Osteoblast (primary cell): ENCODE measurements around the gene RFTN1. TPM values are rescaled to one million over a fixed set of nuclear protein-coding genes. Genes with fewer than 3 reads are reported as not detected.
A peak's percentile ranks its signal among the peaks of the same experiment; 100 is the strongest.

Experiments
- DNase-seq: peaks from one replicate; pipeline ENCODE4 v3.0.0; 2011; ENCODE audit warnings: low spot score, mixed read lengths; ENCODE audit not compliant: insufficient read length; ENCODE audit errors: missing footprints
- H2AFZ ChIP-seq: 2 replicates; pipeline ENCODE4 v1.6.0; 2011; ENCODE audit warnings: mild to moderate bottlenecking, low read length
- H3K27ac ChIP-seq: 2 replicates; pipeline ENCODE4 v1.5.1; 2011; ENCODE audit warnings: mild to moderate bottlenecking, low read depth, low read length, moderate library complexity
- H3K27me3 ChIP-seq: 2 replicates; pipeline ENCODE4 v1.6.0; 2012; ENCODE audit warnings: mild to moderate bottlenecking, control low read depth, inconsistent platforms, low read length, moderate library complexity; ENCODE audit not compliant: insufficient read depth
- H3K36me3 ChIP-seq: 2 replicates; pipeline ENCODE4 v1.5.1; 2011; ENCODE audit warnings: mild to moderate bottlenecking, low read length, control low read depth, moderate library complexity; ENCODE audit not compliant: insufficient read depth
- H3K4me1 ChIP-seq: 2 replicates; pipeline ENCODE4 v1.5.1; 2011; ENCODE audit warnings: mild to moderate bottlenecking, low read length, control low read depth, moderate library complexity; ENCODE audit not compliant: insufficient read depth
- H3K4me2 ChIP-seq: 2 replicates; pipeline ENCODE4 v1.6.0; 2011; ENCODE audit warnings: mild to moderate bottlenecking, low read length; ENCODE audit not compliant: insufficient read depth
- H3K4me3 ChIP-seq: fragments of 200-600 bp; sonication (generic); 3 replicates; pipeline ENCODE4 v1.5.1; 2012; ENCODE audit warnings: mild to moderate bottlenecking, low read length, inconsistent platforms; ENCODE audit not compliant: insufficient read depth
- H3K79me2 ChIP-seq: 2 replicates; pipeline ENCODE4 v1.6.0; 2012; ENCODE audit warnings: mild to moderate bottlenecking, low read length, control low read depth, inconsistent platforms; ENCODE audit not compliant: insufficient read depth
- H3K9me3 ChIP-seq: 2 replicates; pipeline ENCODE4 v1.5.1; 2011; ENCODE audit warnings: low read depth, low read length, control low read depth
- H4K20me1 ChIP-seq: 2 replicates; pipeline ENCODE4 v1.6.0; 2012; ENCODE audit warnings: mild to moderate bottlenecking, low read length, control low read depth; ENCODE audit not compliant: insufficient read depth
- total RNA-seq: library from RNA; depleted of rRNA; stranded (reverse); fragments of >200 nt; gene quantifications from 2 replicates; pipeline ENCODE4 v1.2.3, GENCODE V29; 2012
- TF ChIP-seq, protein P1 (sequence below): IDR thresholded peaks from 2 replicates; pipeline ENCODE4 v1.5.1; 2011; ENCODE audit warnings: mild to moderate bottlenecking, low read depth, low read length, moderate library complexity; ENCODE audit errors: extremely low read depth

The RFTN1 gene
- total RNA-seq, 1 donor: 99.2 TPM

DNA sequence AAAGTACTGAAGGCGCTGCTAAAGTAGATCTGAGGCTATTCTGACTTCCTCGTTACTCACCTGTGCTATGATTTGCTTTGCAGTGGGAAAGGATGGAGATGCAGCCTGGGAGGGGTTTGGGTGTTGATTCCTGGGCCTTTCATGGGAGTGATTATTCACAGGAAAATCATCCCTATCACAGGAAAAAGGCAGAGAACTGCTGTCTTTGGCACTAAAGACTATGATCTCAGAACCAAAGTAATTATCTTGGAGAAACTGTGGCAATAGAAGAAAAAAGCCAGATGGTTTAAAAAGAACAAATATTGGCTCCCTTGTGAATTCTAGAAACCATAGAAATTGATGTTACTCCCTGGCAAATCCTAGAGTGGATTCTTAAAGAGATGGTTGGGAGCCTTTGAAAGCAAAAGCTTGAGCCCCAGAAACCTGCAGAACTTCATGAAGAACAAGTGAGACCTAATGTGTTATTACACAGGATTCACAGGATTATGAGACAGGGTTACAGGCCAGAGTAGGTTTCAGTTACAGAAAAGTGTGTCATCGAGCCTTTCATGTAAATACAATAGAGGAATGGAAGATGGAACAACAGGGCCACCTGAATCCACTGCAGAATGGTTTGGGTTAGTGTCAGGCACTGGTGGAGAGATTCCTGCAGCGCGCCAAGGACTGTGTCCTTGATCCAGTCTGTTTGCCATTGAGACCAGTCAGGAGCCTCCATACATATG lies 162.7 kb downstream of the RFTN1 start:
- Histone ChIP-seq H3K4me1 (peaks cover 28% of the 10 kb centered on the region), H3K9me3 (no peaks in the 10 kb centered on the region), H4K20me1 (no peaks in the 10 kb centered on the region), H3K27me3 (no peaks in the 10 kb centered on the region), H2AFZ (no peak overlapping the region), H3K27ac (peak overlapping the region; percentile 78), H3K79me2 (no peaks in the 10 kb centered on the region), H3K4me2 (peak overlapping the region; percentile 51), H3K4me3 (no peak overlapping the region), H3K36me3 (peaks cover 7% of the 10 kb centered on the region)
- DNase-seq: no peak
- TF ChIP-seq, protein P1, sequence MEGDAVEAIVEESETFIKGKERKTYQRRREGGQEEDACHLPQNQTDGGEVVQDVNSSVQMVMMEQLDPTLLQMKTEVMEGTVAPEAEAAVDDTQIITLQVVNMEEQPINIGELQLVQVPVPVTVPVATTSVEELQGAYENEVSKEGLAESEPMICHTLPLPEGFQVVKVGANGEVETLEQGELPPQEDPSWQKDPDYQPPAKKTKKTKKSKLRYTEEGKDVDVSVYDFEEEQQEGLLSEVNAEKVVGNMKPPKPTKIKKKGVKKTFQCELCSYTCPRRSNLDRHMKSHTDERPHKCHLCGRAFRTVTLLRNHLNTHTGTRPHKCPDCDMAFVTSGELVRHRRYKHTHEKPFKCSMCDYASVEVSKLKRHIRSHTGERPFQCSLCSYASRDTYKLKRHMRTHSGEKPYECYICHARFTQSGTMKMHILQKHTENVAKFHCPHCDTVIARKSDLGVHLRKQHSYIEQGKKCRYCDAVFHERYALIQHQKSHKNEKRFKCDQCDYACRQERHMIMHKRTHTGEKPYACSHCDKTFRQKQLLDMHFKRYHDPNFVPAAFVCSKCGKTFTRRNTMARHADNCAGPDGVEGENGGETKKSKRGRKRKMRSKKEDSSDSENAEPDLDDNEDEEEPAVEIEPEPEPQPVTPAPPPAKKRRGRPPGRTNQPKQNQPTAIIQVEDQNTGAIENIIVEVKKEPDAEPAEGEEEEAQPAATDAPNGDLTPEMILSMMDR: no peak

DNA sequence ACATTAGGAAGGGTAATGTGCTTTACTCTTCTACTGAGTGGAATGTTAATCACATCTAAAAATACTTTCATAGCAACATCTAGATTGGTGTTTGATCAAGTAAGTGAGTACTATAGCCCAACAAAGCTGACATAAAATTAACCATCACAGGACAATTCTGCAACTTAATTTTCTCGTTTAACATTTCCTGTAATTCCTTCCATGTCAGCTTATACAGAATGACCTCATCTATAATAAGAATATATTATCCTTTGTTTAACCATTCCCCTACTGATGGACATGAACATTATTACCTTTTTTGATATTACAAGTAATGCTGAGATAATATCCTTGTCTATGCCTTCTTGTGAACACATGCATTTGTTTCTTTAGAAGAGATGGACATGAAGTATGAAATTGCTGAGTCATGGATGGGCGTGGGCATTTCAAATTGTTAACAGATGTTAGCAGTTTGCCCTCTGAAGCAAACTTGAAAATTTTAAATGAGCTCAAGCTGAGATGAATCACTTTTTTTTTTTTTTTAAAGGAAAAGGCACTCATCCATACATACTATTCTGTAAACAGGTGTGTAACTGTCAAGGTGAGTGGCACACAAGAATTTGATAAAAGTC lies 163.4 kb downstream of the RFTN1 start:
- Histone ChIP-seq H3K4me2 (peak overlapping the region; percentile 51), H3K4me1 (peaks cover 28% of the 10 kb centered on the region), H3K4me3 (no peak overlapping the region), H3K36me3 (peaks cover 11% of the 10 kb centered on the region), H3K27ac (peak overlapping the region; percentile 78), H3K79me2 (no peaks in the 10 kb centered on the region), H3K9me3 (no peaks in the 10 kb centered on the region), H4K20me1 (no peaks in the 10 kb centered on the region), H3K27me3 (no peaks in the 10 kb centered on the region), H2AFZ (no peak overlapping the region)
- DNase-seq: peak; percentile 75
- TF ChIP-seq, protein P1: no peak

DNA sequence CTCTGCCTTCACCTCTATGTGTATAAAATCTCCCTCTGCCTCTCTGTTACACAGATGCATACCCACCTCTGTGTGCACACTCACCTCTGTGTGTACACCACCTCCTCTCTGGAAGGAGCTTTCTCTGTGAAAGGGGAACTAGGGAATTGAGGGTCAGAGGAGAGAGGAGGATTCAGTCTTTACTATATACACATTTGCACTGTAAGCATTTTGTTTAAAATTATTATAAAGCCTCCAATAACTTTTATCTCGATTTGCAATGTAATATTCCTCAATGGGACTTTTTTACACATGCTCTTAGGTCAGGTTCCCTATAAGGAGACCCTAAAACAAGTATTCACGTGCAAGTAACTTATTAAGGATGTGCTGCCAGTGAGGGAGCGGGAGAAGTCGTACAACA lies 166.0 kb downstream of the RFTN1 start:
- Histone ChIP-seq H3K27me3 (no peaks in the 10 kb centered on the region), H4K20me1 (no peaks in the 10 kb centered on the region)

More for the DNA sequence above, 166.0 kb downstream of the RFTN1 start:
- Histone ChIP-seq H2AFZ (no peak overlapping the region), H3K27ac (no peak overlapping the region), H3K79me2 (no peaks in the 10 kb centered on the region), H3K4me1 (peaks cover 28% of the 10 kb centered on the region), H3K36me3 (peaks cover 11% of the 10 kb centered on the region), H3K4me3 (no peak overlapping the region), H3K4me2 (no peak overlapping the region), H3K9me3 (no peaks in the 10 kb centered on the region)
- TF ChIP-seq, protein P1: no peak
- no peak for DNase-seq
